CD14-positive monocyte (primary cell): ENCODE data around the gene KANK2. TPM values are rescaled to one million over a fixed set of nuclear protein-coding genes. Genes with fewer than 3 reads are reported as not detected.

Source experiments
- DNase-seq, 3 donors: peaks; one replicate each; pipeline ENCODE4 v3.0.0-alpha.2; 2011 to 2022
- H2AFZ ChIP-seq: 2 replicates; pipeline ENCODE4 v1.6.0; 2012; ENCODE audit warnings: mild to moderate bottlenecking, low read depth, low read length, inconsistent platforms; ENCODE audit not compliant: insufficient read depth, poor library complexity, severe bottlenecking
- H3K27ac ChIP-seq, 2 donors: 1 replicate in 1 of 2; 2 replicates in 1 of 2; pipeline ENCODE4 v1.5.1; 2012 to 2013; ENCODE audit warnings: low read length in 2 of 2, control low read depth in 1 of 2, inconsistent platforms in 1 of 2, low read depth in 1 of 2, mild to moderate bottlenecking in 1 of 2
- H3K27me3 ChIP-seq, 2 donors: one replicate each; pipeline versions ENCODE4 v1.6.0 to v1.6.1; 2011 to 2013; ENCODE audit warnings: low read length in 2 of 2; ENCODE audit not compliant: control insufficient read depth in 2 of 2, insufficient read depth in 2 of 2
- H3K36me3 ChIP-seq, 2 donors: replicated peaks in 1 of 2; 1 replicate in 1 of 2; 2 replicates in 1 of 2; pipeline versions ENCODE4 v1.5.1 to v1.6.1; 2012 to 2013; ENCODE audit warnings: low read length in 2 of 2, control low read depth in 1 of 2, inconsistent platforms in 1 of 2, mild to moderate bottlenecking in 1 of 2; ENCODE audit not compliant: insufficient read depth in 2 of 2, control insufficient read depth in 1 of 2
- H3K4me1 ChIP-seq, 2 donors: 1 replicate in 1 of 2; 2 replicates in 1 of 2; pipeline versions ENCODE4 v1.5.1 to v1.6.1; 2012 to 2013; ENCODE audit warnings: low read length in 2 of 2, control low read depth in 1 of 2, inconsistent platforms in 1 of 2, mild to moderate bottlenecking in 1 of 2, moderate library complexity in 1 of 2; ENCODE audit not compliant: insufficient read depth in 2 of 2, control insufficient read depth in 1 of 2
- H3K4me2 ChIP-seq: replicated peaks from 2 replicates; pipeline ENCODE3; 2012; ENCODE audit warnings: low read length, moderate library complexity, mild to moderate bottlenecking; ENCODE audit not compliant: poor library complexity, severe bottlenecking; ENCODE audit errors: extremely low read depth
- H3K4me3 ChIP-seq, 3 experiments: fragments of 200-600 bp in 1 of 3; sonication (generic) in 1 of 3; replicated peaks in 1 of 3; 1 replicate in 2 of 3; 2 replicates in 1 of 3; pipeline ENCODE4 v1.5.1; 2011 to 2013; ENCODE audit warnings: low read length in 3 of 3, mild to moderate bottlenecking in 3 of 3, control low read depth in 2 of 3, low read depth in 2 of 3, inconsistent platforms in 1 of 3, moderate library complexity in 1 of 3
- H3K79me2 ChIP-seq: 2 replicates; pipeline ENCODE4 v1.6.0; 2012; ENCODE audit warnings: mild to moderate bottlenecking, control low read depth, inconsistent platforms, low read length, moderate library complexity; ENCODE audit not compliant: insufficient read depth
- H3K9ac ChIP-seq: 2 replicates; pipeline ENCODE4 v1.6.0; 2017; ENCODE audit warnings: low read length, mild to moderate bottlenecking; ENCODE audit not compliant: insufficient read depth, poor library complexity, severe bottlenecking
- H3K9me3 ChIP-seq, 2 donors: replicated peaks in 1 of 2; 1 replicate in 1 of 2; 2 replicates in 1 of 2; pipeline versions ENCODE4 v1.5.1 to v1.6.1; 2012 to 2013; ENCODE audit warnings: low read length in 2 of 2, control low read depth in 1 of 2; ENCODE audit not compliant: control insufficient read depth in 1 of 2, insufficient read depth in 1 of 2
- H4K20me1 ChIP-seq: 2 replicates; pipeline ENCODE4 v1.6.0; 2012; ENCODE audit warnings: mild to moderate bottlenecking, low read length, control low read depth, moderate library complexity; ENCODE audit not compliant: insufficient read depth
- H3K27ac Mint-ChIP-seq, 7 donors: one replicate each; pipeline ENCODE4 v1.8.0; 2020; ENCODE audit warnings: mild to moderate bottlenecking in 7 of 7, mixed read lengths in 7 of 7, moderate library complexity in 6 of 7, inconsistent platforms in 2 of 7
- H3K27me3 Mint-ChIP-seq, 3 donors: one replicate each; pipeline ENCODE4 v1.8.0; 2021 to 2022; ENCODE audit warnings: low read depth in 3 of 3, mild to moderate bottlenecking in 3 of 3, mixed read lengths in 3 of 3, moderate library complexity in 3 of 3, inconsistent platforms in 1 of 3
- H3K36me3 Mint-ChIP-seq, 2 donors: one replicate each; pipeline ENCODE4 v1.8.0; 2020; ENCODE audit warnings: mixed read lengths in 2 of 2, inconsistent platforms in 1 of 2, mild to moderate bottlenecking in 1 of 2
- H3K4me1 Mint-ChIP-seq: one replicate; pipeline ENCODE4 v1.8.0; 2020; ENCODE audit warnings: mild to moderate bottlenecking, mixed read lengths
- H3K4me3 Mint-ChIP-seq, 2 donors: one replicate each; pipeline ENCODE4 v1.8.0; 2020; ENCODE audit warnings: mild to moderate bottlenecking in 2 of 2, mixed read lengths in 2 of 2, moderate library complexity in 1 of 2
- H3K9me3 Mint-ChIP-seq, 7 donors: one replicate each; pipeline ENCODE4 v1.8.0; 2020 to 2022; ENCODE audit warnings: mixed read lengths in 7 of 7, mild to moderate bottlenecking in 6 of 7, moderate library complexity in 6 of 7, inconsistent platforms in 2 of 7
- WGBS: methylation state at CpG from one replicate; pipeline ENCODE4 v1.1.5; 2013; ENCODE audit warnings: missing lambda C conversion rate; ENCODE audit not compliant: insufficient coverage; 5-methylcytosine and 5-hydroxymethylcytosine counted together
- intact Hi-C, 2 donors: fragments of 100-400 bp; cut with micrococcal nuclease; formaldehyde crosslinking; loops; one replicate each; pipeline versions ENCODE4 v1.15.0 to v1.15.1; 2023
- polyA plus RNA-seq, 3 donors: library from polyadenylated mRNA; depleted of rRNA in 1 of 3; unstranded in 2 of 3; stranded (reverse) in 1 of 3; fragments of 300-500 nt in 2 of 3; fragments of >200 nt in 1 of 3; fragmentation: Illumina TruSeq in 2 of 3; gene quantifications; 1 replicate in 2 of 3; 2 replicates in 1 of 3; pipeline ENCODE4 v1.2.3, GENCODE V29; 2012 to 2021
- TF ChIP-seq, protein P1 (sequence below): fragments of 200-600 bp; IDR thresholded peaks from one replicate; pipeline ENCODE4 v1.8.0; 2022; ENCODE audit warnings: antibody characterized with exemption, mild to moderate bottlenecking

Gene KANK2
- polyA plus RNA-seq, 3 donors = 0.40 to 1.3 (median 0.64) TPM

GRCh38 chr19:11224429-11224828 lies 27.1 kb upstream of the KANK2 start:
- H3K4me3 Mint-ChIP-seq = no peak overlapping the region
- H3K27ac Mint-ChIP-seq = no peak overlapping the region
- H3K4me3 ChIP-seq = no peak overlapping the region
- H2AFZ ChIP-seq = no peak overlapping the region
- H4K20me1 ChIP-seq = no peaks in the 10 kb centered on the region
- intact Hi-C loops = no loop called here
- no peaks in the 10 kb centered on the region for H3K79me2 ChIP-seq
- WGBS = no CpG with 5 or more reads among the region's 7 CpGs
- peaks cover under 1 to 3% (median 2%) of the 10 kb centered on the region in 3 donors for H3K27me3 Mint-ChIP-seq
- H3K9me3 Mint-ChIP-seq = peaks cover 13 to 21% (median 16%) of the 10 kb centered on the region in 7 donors
- peaks cover 8% of the 10 kb centered on the region for H3K4me1 Mint-ChIP-seq
- H3K36me3 ChIP-seq = no peaks in the 10 kb centered on the region
- H3K9ac ChIP-seq = no peak overlapping the region
- H3K27me3 ChIP-seq = no peaks in the 10 kb centered on the region
- H3K27ac ChIP-seq = no peak overlapping the region
- peaks cover 9 to 10% of the 10 kb centered on the region in 2 donors for H3K9me3 ChIP-seq
- no peak for DNase-seq
- no peak overlapping the region for H3K4me2 ChIP-seq
- H3K4me1 ChIP-seq = peaks cover 4 to 6% of the 10 kb centered on the region in 2 donors
- H3K36me3 Mint-ChIP-seq = no peaks in the 10 kb centered on the region
- TF ChIP-seq, protein P1, sequence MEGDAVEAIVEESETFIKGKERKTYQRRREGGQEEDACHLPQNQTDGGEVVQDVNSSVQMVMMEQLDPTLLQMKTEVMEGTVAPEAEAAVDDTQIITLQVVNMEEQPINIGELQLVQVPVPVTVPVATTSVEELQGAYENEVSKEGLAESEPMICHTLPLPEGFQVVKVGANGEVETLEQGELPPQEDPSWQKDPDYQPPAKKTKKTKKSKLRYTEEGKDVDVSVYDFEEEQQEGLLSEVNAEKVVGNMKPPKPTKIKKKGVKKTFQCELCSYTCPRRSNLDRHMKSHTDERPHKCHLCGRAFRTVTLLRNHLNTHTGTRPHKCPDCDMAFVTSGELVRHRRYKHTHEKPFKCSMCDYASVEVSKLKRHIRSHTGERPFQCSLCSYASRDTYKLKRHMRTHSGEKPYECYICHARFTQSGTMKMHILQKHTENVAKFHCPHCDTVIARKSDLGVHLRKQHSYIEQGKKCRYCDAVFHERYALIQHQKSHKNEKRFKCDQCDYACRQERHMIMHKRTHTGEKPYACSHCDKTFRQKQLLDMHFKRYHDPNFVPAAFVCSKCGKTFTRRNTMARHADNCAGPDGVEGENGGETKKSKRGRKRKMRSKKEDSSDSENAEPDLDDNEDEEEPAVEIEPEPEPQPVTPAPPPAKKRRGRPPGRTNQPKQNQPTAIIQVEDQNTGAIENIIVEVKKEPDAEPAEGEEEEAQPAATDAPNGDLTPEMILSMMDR = no peak

- Histone ChIP-seq H3K36me3 (no peaks in the 10 kb centered on the region), H3K9ac (no peak overlapping the region), H3K27ac (no peak overlapping the region), H3K4me3 (no peak overlapping the region), H3K79me2 (no peaks in the 10 kb centered on the region), H4K20me1 (no peaks in the 10 kb centered on the region), H2AFZ (no peak overlapping the region), H3K4me1 (peaks cover 4 to 6% of the 10 kb centered on the region in 2 donors), H3K27me3 (no peaks in the 10 kb centered on the region), H3K4me2 (no peak overlapping the region), H3K9me3 (peaks cover 9 to 10% of the 10 kb centered on the region in 2 donors)
- Mint-ChIP-seq H3K4me1 (peaks cover 8% of the 10 kb centered on the region), H3K36me3 (no peaks in the 10 kb centered on the region), H3K27me3 (peaks cover 0 to 4% (median 0%) of the 10 kb centered on the region in 3 donors), H3K9me3 (peaks cover 14 to 21% (median 18%) of the 10 kb centered on the region in 7 donors), H3K27ac (no peak overlapping the region), H3K4me3 (no peak overlapping the region)
- WGBS = no CpG with 5 or more reads among the region's 3 CpGs
- DNase-seq = no peak
- TF ChIP-seq, protein P1 = no peak
- intact Hi-C loops = no loop called here
Observed at GRCh38 chr19:11223200-11223599, 25.9 kb upstream of the KANK2 start.
